Liver (tissue), 9 donors: ENCODE measurements around the gene CHTOP. TPM values are rescaled to one million over a fixed set of nuclear protein-coding genes. Genes with fewer than 3 reads are reported as not detected.
A peak's percentile ranks its signal among the peaks of the same experiment; 100 is the strongest.

Experiments used
- DNase-seq: peaks from one replicate; pipeline ENCODE4 v3.0.0-alpha.2; 2017; ENCODE audit warnings: low spot score
- H3K27ac ChIP-seq, 2 donors: one replicate each; pipeline ENCODE4 v1.7.0; 2013; ENCODE audit warnings: inconsistent platforms in 2 of 2, low read length in 2 of 2, control low read depth in 1 of 2, low read depth in 1 of 2, mild to moderate bottlenecking in 1 of 2
- H3K27me3 ChIP-seq, 4 donors: one replicate each; pipeline versions ENCODE4 v1.6.1 to v1.7.0; 2013; ENCODE audit warnings: low read length in 3 of 4, inconsistent platforms in 1 of 4, mild to moderate bottlenecking in 1 of 4, moderate library complexity in 1 of 4; ENCODE audit not compliant: control insufficient read depth in 4 of 4, insufficient read depth in 4 of 4
- H3K36me3 ChIP-seq, 4 donors: one replicate each; pipeline versions ENCODE4 v1.6.1 to v1.7.0; 2013; ENCODE audit warnings: low read length in 3 of 4, mild to moderate bottlenecking in 3 of 4, low read depth in 1 of 4, moderate library complexity in 1 of 4; ENCODE audit not compliant: control insufficient read depth in 4 of 4, insufficient read depth in 3 of 4
- H3K4me1 ChIP-seq, 4 donors: one replicate each; pipeline versions ENCODE4 v1.6.1 to v1.7.0; 2013; ENCODE audit warnings: low read length in 3 of 4, mild to moderate bottlenecking in 3 of 4, moderate library complexity in 1 of 4; ENCODE audit not compliant: control insufficient read depth in 4 of 4, insufficient read depth in 4 of 4
- H3K4me3 ChIP-seq, 3 donors: one replicate each; pipeline versions ENCODE4 v1.6.1 to v1.7.0; 2013; ENCODE audit warnings: low read length in 3 of 3, control low read depth in 1 of 3, low read depth in 1 of 3, mild to moderate bottlenecking in 1 of 3
- H3K9ac ChIP-seq, 2 donors: one replicate each; pipeline ENCODE4 v1.7.0; 2013; ENCODE audit warnings: low read length in 2 of 2, mild to moderate bottlenecking in 2 of 2, moderate library complexity in 2 of 2, control low read depth in 1 of 2, low read depth in 1 of 2
- H3K9me3 ChIP-seq, 4 donors: one replicate each; pipeline versions ENCODE4 v1.6.1 to v1.7.0; 2013; ENCODE audit warnings: low read length in 3 of 4; ENCODE audit not compliant: control insufficient read depth in 4 of 4
- EGR1 ChIP-seq, 2 donors: IDR thresholded peaks; 2 replicates each; pipeline ENCODE4 v1.6.1; 2016 to 2018; ENCODE audit warnings: antibody characterized with exemption in 2 of 2, low read depth in 2 of 2
- FOXA1 ChIP-seq: IDR thresholded peaks from 2 replicates; pipeline ENCODE4 v1.6.1; 2016; ENCODE audit warnings: antibody characterized with exemption
- FOXA2 ChIP-seq: IDR thresholded peaks from 2 replicates; pipeline ENCODE4 v1.6.1; 2016; ENCODE audit warnings: antibody characterized with exemption
- GABPA ChIP-seq, 2 donors: IDR thresholded peaks in 1 of 2; conservative IDR thresholded peaks in 1 of 2; 2 replicates each; pipeline ENCODE4 v1.6.1; 2016; ENCODE audit warnings: antibody characterized with exemption in 2 of 2, mild to moderate bottlenecking in 1 of 2, moderate library complexity in 1 of 2
- NR2F2 ChIP-seq: IDR thresholded peaks from 2 replicates; pipeline ENCODE4 v1.6.1; 2016; ENCODE audit warnings: antibody characterized with exemption
- RAD21 ChIP-seq, 2 donors: IDR thresholded peaks; 2 replicates each; pipeline ENCODE4 v1.6.1; 2016; ENCODE audit warnings: antibody characterized with exemption in 2 of 2, mild to moderate bottlenecking in 2 of 2
- REST ChIP-seq: IDR thresholded peaks from 2 replicates; pipeline ENCODE4 v1.6.1; 2016; ENCODE audit warnings: antibody characterized with exemption, mild to moderate bottlenecking
- RXRA ChIP-seq, 2 donors: IDR thresholded peaks; 2 replicates each; pipeline ENCODE4 v1.6.1; 2017 to 2018; ENCODE audit warnings: antibody characterized with exemption in 2 of 2, mild to moderate bottlenecking in 1 of 2
- SP1 ChIP-seq: IDR thresholded peaks from 2 replicates; pipeline ENCODE4 v1.6.1; 2018; ENCODE audit warnings: antibody characterized with exemption, mild to moderate bottlenecking
- TAF1 ChIP-seq: conservative IDR thresholded peaks from 2 replicates; pipeline ENCODE4 v1.6.1; 2016; ENCODE audit warnings: antibody characterized with exemption, mild to moderate bottlenecking
- WGBS: extraction: QIAGEN DNeasy Blood & Tissue Kit; methylation state at CpG from one replicate; pipeline ENCODE4 v1.1.7; 2013; 5-methylcytosine and 5-hydroxymethylcytosine counted together
- polyA plus RNA-seq, 2 donors: library from polyadenylated mRNA; stranded (reverse) in 1 of 2; unstranded in 1 of 2; fragments of 200-250 nt in 1 of 2; fragments of >200 nt in 1 of 2; fragmentation: Nextera tagmentation in 1 of 2; extraction: Ambion mirVana in 1 of 2; gene quantifications; one replicate each; pipeline versions ENCODE4 v1.2.1 to v1.2.3, GENCODE V29; 2013 to 2015
- total RNA-seq, 2 donors: library from RNA; depleted of rRNA; stranded (reverse); fragments of >200 nt; gene quantifications; one replicate each; pipeline ENCODE4 v1.2.3, GENCODE V29; 2014
- TF ChIP-seq, protein P1 (sequence below): IDR thresholded peaks from 2 replicates; pipeline ENCODE4 v1.6.1; 2016; ENCODE audit warnings: antibody characterized with exemption
- TF ChIP-seq, protein P2 (sequence below): fragments of 150-350 bp; IDR thresholded peaks from 2 replicates; pipeline ENCODE4 v1.5.1; 2017; ENCODE audit warnings: improper control_type of control experiment, low read depth, low read length; ENCODE audit not compliant: missing input control
- donor health status: healthy.
- donor health status: healthy.
- donor health status: healthy.
- donor health status: healthy.
- donor health status: healthy.

The CHTOP gene
- total and polyA plus RNA-seq, 4 donors = 16.4 to 30.9 (median 24.3) TPM

DNA sequence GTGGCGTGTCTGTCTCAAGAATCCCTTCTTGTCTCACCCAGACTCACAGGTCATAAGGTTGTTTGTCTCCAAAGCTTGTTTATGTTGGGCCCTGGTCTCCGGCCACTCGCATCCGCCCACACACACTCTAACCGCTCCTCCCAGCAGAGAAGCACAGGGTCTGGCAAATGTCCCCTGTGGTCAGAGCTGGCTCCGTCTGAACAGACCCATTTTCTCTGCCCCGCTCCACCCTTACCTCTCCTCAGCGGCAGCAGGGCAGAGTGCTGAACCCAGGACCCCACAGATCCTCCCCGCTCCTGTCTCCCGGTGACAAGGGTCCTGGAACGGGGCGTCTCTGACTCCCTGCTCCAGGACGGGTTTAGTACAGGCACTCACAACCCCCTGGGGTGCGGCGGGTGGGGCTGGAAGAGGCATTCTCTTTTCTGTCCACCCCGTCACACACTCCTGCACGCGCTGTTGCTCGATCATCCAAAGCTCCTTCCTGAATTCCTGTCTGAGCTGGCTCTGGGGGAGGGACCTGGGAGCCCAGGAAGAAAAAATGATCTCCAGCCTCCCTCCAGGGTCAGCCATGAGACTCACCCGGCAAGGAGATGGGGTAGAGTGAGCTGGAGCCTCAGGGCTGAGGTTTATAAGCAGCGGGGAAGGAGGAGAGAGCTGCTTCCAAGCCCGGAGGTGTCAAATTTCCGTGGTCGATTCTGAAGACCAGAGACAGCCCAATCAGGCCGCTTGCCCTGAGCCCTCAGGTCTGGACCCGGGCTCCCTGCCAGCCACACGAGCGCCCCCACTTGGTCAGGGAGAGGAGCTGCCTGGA, 6.8 kb upstream of the CHTOP start, which contains the start of gene S100A13:
S100A13 (minus strand) TSS at position 602 of the 811 bp plus-strand sequence. CDS start 1,033 bp downstream, outside the sequence.
- Histone ChIP-seq H3K36me3 (no peaks in the 10 kb centered on the region), H3K27me3 (no peaks in the 10 kb centered on the region), H3K9ac (peak within 1 kb of the TSS; percentile 50 to 91), H3K4me1 (peaks cover 7 to 25% (median 16%) of the 10 kb centered on the region in 4 donors), H3K4me3 (peak within 1 kb of the TSS; percentile 37 to 63 (median 43)), H3K9me3 (no peaks in the 10 kb centered on the region), H3K27ac (peak within 1 kb of the TSS; percentile 59 to 79)
- WGBS = 7% methylated on average over 28 of the region's 28 CpGs
- TF ChIP-seq RAD21 (IDR thresholded peaks at IDR 0.05) (peak in 1 of 2 donors; percentile 42), EGR1 (IDR thresholded peaks at IDR 0.05; ENCODE audit: low read depth in 2 of 2) (peak; percentile 73 to 74), SP1 (peak; percentile 23), NR2F2 (peak; percentile 72), TAF1 (peak; percentile 85), FOXA1 (no peak), RXRA (IDR thresholded peaks at IDR 0.05) (no peak), REST (no peak), GABPA (IDR thresholded peaks at IDR 0.05 in 1 of 2, conservative IDR thresholded peaks at IDR 0.05 in 1 of 2) (no peak)
- TF ChIP-seq, protein P1, sequence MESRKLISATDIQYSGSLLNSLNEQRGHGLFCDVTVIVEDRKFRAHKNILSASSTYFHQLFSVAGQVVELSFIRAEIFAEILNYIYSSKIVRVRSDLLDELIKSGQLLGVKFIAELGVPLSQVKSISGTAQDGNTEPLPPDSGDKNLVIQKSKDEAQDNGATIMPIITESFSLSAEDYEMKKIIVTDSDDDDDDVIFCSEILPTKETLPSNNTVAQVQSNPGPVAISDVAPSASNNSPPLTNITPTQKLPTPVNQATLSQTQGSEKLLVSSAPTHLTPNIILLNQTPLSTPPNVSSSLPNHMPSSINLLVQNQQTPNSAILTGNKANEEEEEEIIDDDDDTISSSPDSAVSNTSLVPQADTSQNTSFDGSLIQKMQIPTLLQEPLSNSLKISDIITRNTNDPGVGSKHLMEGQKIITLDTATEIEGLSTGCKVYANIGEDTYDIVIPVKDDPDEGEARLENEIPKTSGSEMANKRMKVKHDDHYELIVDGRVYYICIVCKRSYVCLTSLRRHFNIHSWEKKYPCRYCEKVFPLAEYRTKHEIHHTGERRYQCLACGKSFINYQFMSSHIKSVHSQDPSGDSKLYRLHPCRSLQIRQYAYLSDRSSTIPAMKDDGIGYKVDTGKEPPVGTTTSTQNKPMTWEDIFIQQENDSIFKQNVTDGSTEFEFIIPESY = no peak
- peak; percentile 66 for DNase-seq

DNA sequence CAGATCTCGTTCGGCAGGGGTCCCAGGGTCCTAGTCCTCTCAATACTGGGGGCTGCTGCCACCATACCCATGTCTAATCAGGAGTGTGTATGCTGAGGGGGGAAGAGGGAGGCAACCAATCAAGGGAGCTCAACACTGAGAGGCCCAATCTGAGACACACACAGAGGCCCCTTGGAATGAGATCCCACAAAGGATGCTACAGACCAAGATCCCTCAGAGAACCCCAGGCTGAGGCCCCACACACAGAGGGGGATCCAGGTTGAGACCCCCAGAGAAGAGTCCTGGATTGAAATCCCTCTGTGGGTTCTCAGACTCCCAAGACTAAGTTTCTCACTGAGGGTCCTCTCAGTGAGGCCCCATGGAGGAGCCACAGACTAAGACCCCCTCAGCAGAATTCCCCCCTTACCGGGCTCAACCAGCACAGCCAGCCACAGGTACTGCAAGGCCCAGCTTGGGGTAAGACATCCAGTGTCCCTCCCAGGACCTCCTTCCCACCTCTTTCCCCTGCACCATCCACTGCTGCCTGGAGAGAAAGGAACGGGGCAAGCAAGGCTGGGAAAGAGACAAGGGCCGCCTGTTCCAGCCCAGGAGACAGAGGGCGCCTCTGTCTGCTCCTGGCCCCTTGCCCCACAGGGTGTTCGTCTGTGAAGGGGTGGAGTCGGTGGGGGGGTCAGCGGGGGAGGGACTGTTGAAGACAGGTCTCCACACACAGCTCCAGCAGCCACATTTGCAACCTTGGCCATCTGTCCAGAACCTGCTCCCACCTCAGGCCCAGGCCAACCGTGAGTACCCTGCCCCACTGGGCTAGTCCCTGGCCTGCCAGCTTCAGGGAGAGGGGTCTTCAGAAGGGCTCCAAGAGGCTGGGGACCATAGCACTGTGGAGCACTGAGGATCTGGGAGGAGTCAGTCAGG, 5.9 kb upstream of the CHTOP start, which contains the start of gene S100A1:
S100A1 (plus strand) TSS at position 720 of the 912 bp plus-strand sequence. CDS start 2,088 bp downstream, outside the sequence.
- TF ChIP-seq FOXA2 = no peak
- TF ChIP-seq, protein P2, sequence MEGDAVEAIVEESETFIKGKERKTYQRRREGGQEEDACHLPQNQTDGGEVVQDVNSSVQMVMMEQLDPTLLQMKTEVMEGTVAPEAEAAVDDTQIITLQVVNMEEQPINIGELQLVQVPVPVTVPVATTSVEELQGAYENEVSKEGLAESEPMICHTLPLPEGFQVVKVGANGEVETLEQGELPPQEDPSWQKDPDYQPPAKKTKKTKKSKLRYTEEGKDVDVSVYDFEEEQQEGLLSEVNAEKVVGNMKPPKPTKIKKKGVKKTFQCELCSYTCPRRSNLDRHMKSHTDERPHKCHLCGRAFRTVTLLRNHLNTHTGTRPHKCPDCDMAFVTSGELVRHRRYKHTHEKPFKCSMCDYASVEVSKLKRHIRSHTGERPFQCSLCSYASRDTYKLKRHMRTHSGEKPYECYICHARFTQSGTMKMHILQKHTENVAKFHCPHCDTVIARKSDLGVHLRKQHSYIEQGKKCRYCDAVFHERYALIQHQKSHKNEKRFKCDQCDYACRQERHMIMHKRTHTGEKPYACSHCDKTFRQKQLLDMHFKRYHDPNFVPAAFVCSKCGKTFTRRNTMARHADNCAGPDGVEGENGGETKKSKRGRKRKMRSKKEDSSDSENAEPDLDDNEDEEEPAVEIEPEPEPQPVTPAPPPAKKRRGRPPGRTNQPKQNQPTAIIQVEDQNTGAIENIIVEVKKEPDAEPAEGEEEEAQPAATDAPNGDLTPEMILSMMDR = peak; percentile 24
- Histone ChIP-seq H3K27ac (peak within 1 kb of the TSS; percentile 59 to 79), H3K4me1 (peaks cover 7 to 23% (median 16%) of the 10 kb centered on the region in 4 donors)

More for the DNA sequence above, 5.9 kb upstream of the CHTOP start, which contains the start of gene S100A1:
- H3K4me3 ChIP-seq = peak within 1 kb of the TSS; percentile 37 to 63 (median 43)
- H3K9me3 ChIP-seq = no peaks in the 10 kb centered on the region
- no peaks in the 10 kb centered on the region for H3K27me3 ChIP-seq
- H3K36me3 ChIP-seq = no peaks in the 10 kb centered on the region
- peak within 1 kb of the TSS; percentile 50 to 91 for H3K9ac ChIP-seq
- 58% methylated on average over 10 of the region's 10 CpGs for WGBS
- DNase-seq = no peak
